NK-92 (cell line): ENCODE data around the gene SRGAP1.

ENCODE experiments used
- DNase-seq: peaks from one replicate; lab custom pipeline; 2025; ENCODE audit not compliant: unreplicated experiment; lab: John Stamatoyannopoulos, UW

SRGAP1 gene

GRCh38 chr12:63963868-63964267 lies 119.4 kb downstream of the SRGAP1 start:
- no peak for DNase-seq

GRCh38 chr12:63964301-63964700 lies 119.8 kb downstream of the SRGAP1 start:
- no peak for DNase-seq

- no peak for DNase-seq
These were observed 121.6 kb downstream of the SRGAP1 start for GRCh38 chr12:63965936-63966605.

- DNase-seq: no peak
These were observed 122.1 kb downstream of the SRGAP1 start for GRCh38 chr12:63966606-63966975.

GRCh38 chr12:63967358-63968145 lies 123.1 kb downstream of the SRGAP1 start:
- no peak for DNase-seq

GRCh38 chr12:63968673-63969072 lies 124.2 kb downstream of the SRGAP1 start:
- no peak for DNase-seq

- no peak for DNase-seq
These were observed 132.4 kb downstream of the SRGAP1 start for GRCh38 chr12:63976902-63977395.

GRCh38 chr12:63977441-63977840 lies 132.9 kb downstream of the SRGAP1 start:
- DNase-seq: no peak

- DNase-seq: no peak
These were observed 134.0 kb downstream of the SRGAP1 start for GRCh38 chr12:63978519-63978918.

- no peak for DNase-seq
These were observed 135.7 kb downstream of the SRGAP1 start for GRCh38 chr12:63980211-63980610.

- no peak for DNase-seq
These were observed 136.8 kb downstream of the SRGAP1 start for GRCh38 chr12:63981343-63981742.

- no peak for DNase-seq
These were observed 138.2 kb downstream of the SRGAP1 start for GRCh38 chr12:63982604-63983295.

- DNase-seq: no peak
These were observed 141.0 kb downstream of the SRGAP1 start for GRCh38 chr12:63985456-63985855.

GRCh38 chr12:63985945-63986344 lies 141.4 kb downstream of the SRGAP1 start:
- DNase-seq: no peak

- no peak for DNase-seq
These were observed 144.9 kb downstream of the SRGAP1 start for GRCh38 chr12:63989301-63989845.

GRCh38 chr12:63990828-63991547 lies 146.5 kb downstream of the SRGAP1 start:
- DNase-seq: no peak

- no peak for DNase-seq
These were observed 150.2 kb downstream of the SRGAP1 start for GRCh38 chr12:63994704-63995103.

GRCh38 chr12:63995512-63995911 lies 151.0 kb downstream of the SRGAP1 start:
- DNase-seq: no peak

- no peak for DNase-seq
These were observed 152.1 kb downstream of the SRGAP1 start for GRCh38 chr12:63996556-63996955.

GRCh38 chr12:63997198-63997597 lies 152.7 kb downstream of the SRGAP1 start:
- no peak for DNase-seq

GRCh38 chr12:63998584-63998983 lies 154.1 kb downstream of the SRGAP1 start:
- DNase-seq: no peak
